Measurements from ENCODE around the gene PAK4. TPM values are rescaled to one million over a fixed set of nuclear protein-coding genes. Genes with fewer than 3 reads are reported as not detected.
A peak's percentile ranks its signal among the peaks of the same experiment; 100 is the strongest.

PAK4 gene
- total and polyA plus RNA-seq, 2 of the 8 experiments (the other 6 are each of a cell fraction or from before 2014, with no cell fraction given): 50.7 to 64.4 TPM

- Histone ChIP-seq H4K8ac (ENCODE audit: extremely low read depth, insufficient read depth, low read length) (no peak overlapping the region), H3K27ac (ENCODE audit: low read depth, low read length) (no peak overlapping the region), H3K9me3 (ENCODE audit: insufficient read depth in 2 of 2, low read depth in 1 of 2, low read length in 1 of 2) (no peaks in the 10 kb centered on the region), H3K4me1 (replicated peaks in 1 of 4; ENCODE audit: control insufficient read depth in 3 of 4, insufficient read depth in 4 of 4, low read length in 3 of 4) (peaks cover 0 to 5% (median 2%) of the 10 kb centered on the region in 4 experiments; a peak in 3 of 7 replicates), H3K4me3 (ENCODE audit: extremely low read depth in 1 of 4, insufficient read depth in 2 of 4, low read depth in 3 of 4, low read length in 4 of 4) (no peak overlapping the region), H4K20me1 (replicated peaks in 1 of 2; ENCODE audit: control insufficient read depth in 1 of 2, insufficient read depth in 2 of 2, low read length in 2 of 2) (no peaks in the 10 kb centered on the region), H3K18ac (ENCODE audit: extremely low read depth, low read length) (no peak overlapping the region), H3K36me3 (ENCODE audit: control insufficient read depth in 2 of 4, insufficient read depth in 4 of 4, low read length in 3 of 4) (no peaks in the 10 kb centered on the region), H3K79me2 (ENCODE audit: control insufficient read depth in 1 of 2, insufficient read depth in 2 of 2, low read length in 2 of 2) (no peaks in the 10 kb centered on the region), H3K23ac (ENCODE audit: insufficient read length) (no peak overlapping the region), H3K14ac (ENCODE audit: insufficient read length) (no peak overlapping the region), H4K5ac (ENCODE audit: insufficient read length, low read depth, low read length) (no peak overlapping the region), H2AFZ (ENCODE audit: low read length) (no peak overlapping the region), H2BK5ac (ENCODE audit: low read depth, low read length) (no peak overlapping the region), H3K4ac (replicated peaks; ENCODE audit: insufficient read length, low read depth, low read length) (no peak overlapping the region), H3K4me2 (ENCODE audit: insufficient read depth in 1 of 2, low read depth in 2 of 2, low read length in 2 of 2) (no peak overlapping the region), H3K56ac (replicated peaks; ENCODE audit: insufficient read length, low read depth, low read length) (no peak overlapping the region), H3K23me2 (ENCODE audit: low read depth, low read length) (peaks cover 4% of the 10 kb centered on the region; the same call in 1 of the 2 replicates), H2BK120ac (replicated peaks; ENCODE audit: low read depth, low read length) (no peak overlapping the region), H2BK20ac (ENCODE audit: low read length) (no peak overlapping the region), H4K91ac (replicated peaks; ENCODE audit: insufficient read length, low read length) (no peak overlapping the region), H3K9ac (replicated peaks in 1 of 4; ENCODE audit: extremely low read depth in 1 of 4, low read depth in 3 of 4, low read length in 3 of 4) (no peak overlapping the region), H3K79me1 (ENCODE audit: low read depth, low read length) (no peaks in the 10 kb centered on the region), H2AK5ac (ENCODE audit: low read depth, low read length) (no peak overlapping the region), H3K27me3 (replicated peaks in 1 of 4; ENCODE audit: control insufficient read depth in 3 of 4, extremely low read depth in 1 of 4, insufficient read depth in 3 of 4, low read length in 3 of 4) (peaks cover 3 to 28% (median 22%) of the 10 kb centered on the region in 4 experiments), H2BK12ac (ENCODE audit: low read depth, low read length) (no peak overlapping the region), H2BK15ac (ENCODE audit: low read length) (no peak overlapping the region)
- CTCF ChIA-PET (ENCODE audit: partially characterized antibody): interaction anchor here (1.2 to 1.4 kb wide), 2 partner anchors 23 to 36 kb away, joined by 4 to 5 read pairs; no protein-coding TSS in a partner anchor
- no peak for DNase-seq (ENCODE audit: low read depth in 1 of 2, low spot score in 2 of 2)
- 86% methylated on average over 8 of the region's 8 CpGs; no CpG with 5 or more reads in 1 of the 2 experiments for WGBS, 2 experiments (ENCODE audit: extremely low coverage in 1 of 2, insufficient coverage in 1 of 2, insufficient read length in 1 of 2, insufficient replicate concordance in 2 of 2, low coverage in 1 of 2, low lambda C conversion rate in 2 of 2, missing lambda C conversion rate in 1 of 2)
- TF ChIP-seq YY1 (IDR thresholded peaks at IDR 0.05; ENCODE audit: low read depth, low read length) (no peak), ATF2 (IDR thresholded peaks at IDR 0.05; ENCODE audit: low read length) (no peak), HDAC6 (IDR thresholded peaks at IDR 0.05; ENCODE audit: low read depth, low read length) (no peak), CEBPB (IDR thresholded peaks at IDR 0.05; ENCODE audit: low read depth, low read length) (0 out of 2 replicates have a peak, but pooled peaks have one; percentile 8), RXRA (IDR thresholded peaks at IDR 0.05; ENCODE audit: insufficient read depth, low read depth, low read length) (no peak)
- POLR2A ChIA-PET (ENCODE audit: partially characterized antibody): interaction anchor here (1.1 kb wide), 1 partner anchor 55 kb away, joined by 3 read pairs; the partner anchor contains the start of gene FBXO27
- FAIRE-seq: no peak
Observed at GRCh38 chr19:39087907-39088686, 37.5 kb upstream of the PAK4 start.
